Left forelimb (tissue), 1 donor: ENCODE results near the gene PRR9.

Experiments used
- DNase-seq: peaks from one replicate; pipeline ENCODE4 v3.0.0-alpha.2; 2018; ENCODE audit warnings: low spot score

PRR9 gene

DNA sequence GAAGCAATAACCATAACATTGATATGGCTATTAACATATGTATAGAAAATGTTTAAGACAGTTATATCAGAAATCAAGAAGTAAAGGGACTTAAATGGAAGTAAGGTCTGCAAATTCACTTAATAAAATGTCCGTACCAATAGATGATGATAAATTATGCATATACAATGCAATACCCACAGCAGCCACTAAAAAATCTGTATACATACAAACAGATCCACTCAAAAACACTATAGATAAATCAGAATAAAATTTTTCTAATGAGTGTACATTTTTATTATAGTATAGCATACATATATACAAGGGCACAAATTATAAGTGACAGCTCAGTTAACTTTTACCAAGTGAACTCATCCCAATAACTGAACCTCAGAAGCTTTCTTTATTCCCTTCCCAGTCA lies 48.1 kb downstream of the PRR9 start:
- DNase-seq: no peak
